Panc1 (cell line): Measurements from ENCODE around the gene FBF1.

Experiments
- POLR2AphosphoS5 ChIP-seq: IDR thresholded peaks from 2 replicates; pipeline ENCODE4 v1.6.1; 2012; ENCODE audit warnings: mild to moderate bottlenecking, low read depth, low read length, moderate library complexity
- TF ChIP-seq, protein P1 (sequence below): fragments of 450-650 bp; IDR thresholded peaks from 2 replicates; pipeline ENCODE4 v1.5.1; 2017; ENCODE audit warnings: mild to moderate bottlenecking

DNA sequence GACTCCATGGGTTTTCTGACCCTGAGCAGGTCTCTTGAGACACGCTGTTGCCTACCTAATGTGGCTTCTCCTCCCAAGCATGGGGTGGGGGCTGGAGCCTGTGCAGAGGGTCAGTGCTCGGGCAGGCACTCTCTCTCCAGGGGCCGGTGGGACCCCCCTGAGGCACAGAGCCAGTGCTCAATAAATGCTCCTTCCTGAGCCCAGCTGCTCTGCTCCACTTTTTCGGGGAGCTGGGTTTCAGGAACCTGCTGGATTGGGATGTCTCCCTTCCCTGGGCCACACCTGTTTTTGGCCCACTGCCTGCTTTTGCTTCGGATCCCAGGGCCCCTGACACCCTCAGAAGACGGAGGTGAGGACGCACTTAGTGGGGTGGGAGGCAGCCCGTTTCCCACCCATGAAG is 42.8 kb downstream of the FBF1 start:
- TF ChIP-seq, protein P1, sequence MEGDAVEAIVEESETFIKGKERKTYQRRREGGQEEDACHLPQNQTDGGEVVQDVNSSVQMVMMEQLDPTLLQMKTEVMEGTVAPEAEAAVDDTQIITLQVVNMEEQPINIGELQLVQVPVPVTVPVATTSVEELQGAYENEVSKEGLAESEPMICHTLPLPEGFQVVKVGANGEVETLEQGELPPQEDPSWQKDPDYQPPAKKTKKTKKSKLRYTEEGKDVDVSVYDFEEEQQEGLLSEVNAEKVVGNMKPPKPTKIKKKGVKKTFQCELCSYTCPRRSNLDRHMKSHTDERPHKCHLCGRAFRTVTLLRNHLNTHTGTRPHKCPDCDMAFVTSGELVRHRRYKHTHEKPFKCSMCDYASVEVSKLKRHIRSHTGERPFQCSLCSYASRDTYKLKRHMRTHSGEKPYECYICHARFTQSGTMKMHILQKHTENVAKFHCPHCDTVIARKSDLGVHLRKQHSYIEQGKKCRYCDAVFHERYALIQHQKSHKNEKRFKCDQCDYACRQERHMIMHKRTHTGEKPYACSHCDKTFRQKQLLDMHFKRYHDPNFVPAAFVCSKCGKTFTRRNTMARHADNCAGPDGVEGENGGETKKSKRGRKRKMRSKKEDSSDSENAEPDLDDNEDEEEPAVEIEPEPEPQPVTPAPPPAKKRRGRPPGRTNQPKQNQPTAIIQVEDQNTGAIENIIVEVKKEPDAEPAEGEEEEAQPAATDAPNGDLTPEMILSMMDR, result no peak
- no peak for TF ChIP-seq POLR2AphosphoS5
